ENCODE measurements around the gene RPL36.
"Not testable (repeated sequence)": the region's sequence is repeated elsewhere in the genome, so short reads cannot be mapped to it uniquely, and the experiment has no call there.

The RPL36 gene

DNA sequence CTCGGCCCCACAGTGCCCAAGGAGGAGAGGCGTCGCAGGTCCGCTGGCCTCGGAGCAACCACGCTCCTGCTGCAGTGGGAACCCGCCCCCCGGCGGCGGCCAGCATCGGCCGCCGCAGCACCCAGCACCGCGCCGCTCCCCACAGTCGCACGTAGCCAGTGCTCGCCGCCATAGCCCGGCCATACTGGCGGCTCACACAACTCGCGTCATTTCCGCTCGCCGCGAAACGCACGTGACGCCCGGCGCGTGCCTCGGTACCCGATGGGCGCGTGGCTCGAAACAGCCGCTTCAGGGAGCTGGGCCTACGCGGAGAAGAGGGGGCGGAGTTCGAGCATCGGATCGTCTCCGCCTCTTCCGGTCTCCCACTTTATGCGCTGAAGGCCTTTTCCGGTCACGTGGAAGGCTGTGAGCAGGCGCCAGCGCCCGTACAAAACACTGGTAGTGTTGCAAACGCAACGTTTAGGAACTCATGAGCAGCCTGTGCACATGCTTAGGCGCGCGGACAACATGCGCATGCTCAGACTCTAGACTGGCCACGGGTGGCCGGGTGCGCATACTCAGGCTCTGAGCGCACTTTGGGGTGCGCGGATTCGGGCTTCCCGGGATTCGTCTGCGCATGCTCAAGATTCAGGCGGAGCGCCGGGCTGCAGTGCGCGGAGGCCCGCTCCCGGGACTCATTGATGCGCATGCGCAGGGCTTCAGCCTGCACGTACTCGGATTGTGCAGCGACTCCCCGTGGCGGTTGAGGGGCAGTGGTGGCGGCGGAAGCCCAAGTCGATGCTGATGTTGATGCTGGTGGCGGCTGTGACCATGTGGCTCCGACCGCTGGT, 30.1 kb downstream of the RPL36 start, which contains the start of the genes CATSPERD and LONP1:
CATSPERD (plus strand) TSS at position 677 of the 830 bp plus-strand sequence; CDS start at position 778, 101 bp downstream.
LONP1 (minus strand) TSS at position 186 of the 830 bp plus-strand sequence; CDS start at position 172, 14 bp downstream.
- Histone ChIP-seq H3F3A (ENCODE audit: insufficient read depth) (no peaks in the 10 kb centered on the region), H3K9ac (ENCODE audit: low read length) (peak within 1 kb of the TSS; percentile 87), H2AFZ (ENCODE audit: low read depth, low read length, severe bottlenecking) (peak within 1 kb of the TSS; percentile 68), H3K9me2 (replicated peaks; ENCODE audit: insufficient read depth, low read length) (no peaks in the 10 kb centered on the region), H3K27me3 (ENCODE audit: low read length) (no peaks in the 10 kb centered on the region), H3K9me3 (ENCODE audit: insufficient read depth, low read length) (no peaks in the 10 kb centered on the region), H4K20me1 (ENCODE audit: low read depth, low read length) (peaks cover 12% of the 10 kb centered on the region), H3K36me3 (ENCODE audit: low read length) (peaks cover 6% of the 10 kb centered on the region; the same call in 1 of the 2 replicates), H3K79me2 (ENCODE audit: insufficient read depth, low read length) (peaks cover 44% of the 10 kb centered on the region), H3K4me3 (ENCODE audit: insufficient read depth, low read length, poor library complexity, severe bottlenecking) (peak within 1 kb of the TSS; percentile 81), H3K4me2 (ENCODE audit: low read depth, low read length, poor library complexity, severe bottlenecking) (peak within 1 kb of the TSS; percentile 85), H3K27ac (ENCODE audit: low read depth, low read length) (peak within 1 kb of the TSS; percentile 84)
- TF ChIP-seq EZH2phosphoT487 (conservative IDR thresholded peaks at IDR 0.05; ENCODE audit: low read length): no peak
- TF ChIP-seq, protein P1, sequence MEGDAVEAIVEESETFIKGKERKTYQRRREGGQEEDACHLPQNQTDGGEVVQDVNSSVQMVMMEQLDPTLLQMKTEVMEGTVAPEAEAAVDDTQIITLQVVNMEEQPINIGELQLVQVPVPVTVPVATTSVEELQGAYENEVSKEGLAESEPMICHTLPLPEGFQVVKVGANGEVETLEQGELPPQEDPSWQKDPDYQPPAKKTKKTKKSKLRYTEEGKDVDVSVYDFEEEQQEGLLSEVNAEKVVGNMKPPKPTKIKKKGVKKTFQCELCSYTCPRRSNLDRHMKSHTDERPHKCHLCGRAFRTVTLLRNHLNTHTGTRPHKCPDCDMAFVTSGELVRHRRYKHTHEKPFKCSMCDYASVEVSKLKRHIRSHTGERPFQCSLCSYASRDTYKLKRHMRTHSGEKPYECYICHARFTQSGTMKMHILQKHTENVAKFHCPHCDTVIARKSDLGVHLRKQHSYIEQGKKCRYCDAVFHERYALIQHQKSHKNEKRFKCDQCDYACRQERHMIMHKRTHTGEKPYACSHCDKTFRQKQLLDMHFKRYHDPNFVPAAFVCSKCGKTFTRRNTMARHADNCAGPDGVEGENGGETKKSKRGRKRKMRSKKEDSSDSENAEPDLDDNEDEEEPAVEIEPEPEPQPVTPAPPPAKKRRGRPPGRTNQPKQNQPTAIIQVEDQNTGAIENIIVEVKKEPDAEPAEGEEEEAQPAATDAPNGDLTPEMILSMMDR (IDR thresholded peaks at IDR 0.05; ENCODE audit: insufficient read depth, low read length, poor library complexity, severe bottlenecking): peak; percentile 63

DNA sequence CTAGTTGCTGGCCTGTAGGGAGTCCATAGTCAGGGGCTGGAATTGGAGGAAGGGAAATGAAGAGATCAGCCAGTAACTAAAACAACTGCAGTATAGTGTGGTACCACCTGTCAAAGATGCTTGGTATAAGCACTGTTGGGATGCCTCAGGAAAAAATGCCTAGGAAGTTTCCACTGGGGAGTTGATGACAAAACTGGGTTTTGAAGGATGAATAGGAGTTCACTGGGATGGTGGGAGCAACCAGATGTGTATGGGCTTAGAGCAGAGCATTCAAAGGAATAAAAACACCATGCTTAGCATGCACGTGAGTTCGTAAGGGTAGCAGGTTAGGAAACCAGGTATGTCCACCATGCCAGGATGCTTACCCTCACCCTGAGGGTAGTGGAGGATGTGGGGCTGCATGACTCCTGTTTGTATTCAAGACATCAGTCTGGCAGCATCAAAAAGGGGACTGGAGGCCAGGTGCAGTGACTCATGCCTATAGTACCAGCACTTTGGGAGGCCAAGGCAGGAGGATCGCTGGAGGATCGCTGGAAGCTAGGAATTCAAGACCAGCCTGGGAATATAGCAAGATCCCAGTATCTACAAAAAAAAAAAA, 37.5 kb downstream of the RPL36 start:
- no peaks in the 10 kb centered on the region for H3K27me3 ChIP-seq (ENCODE audit: low read length)
- H3F3A ChIP-seq (ENCODE audit: insufficient read depth): no peaks in the 10 kb centered on the region
- no peak overlapping the region for H3K4me3 ChIP-seq (ENCODE audit: insufficient read depth, low read length, poor library complexity, severe bottlenecking)
- H3K27ac ChIP-seq (ENCODE audit: low read depth, low read length): no peak overlapping the region
- no peak for TF ChIP-seq EZH2phosphoT487 (conservative IDR thresholded peaks at IDR 0.05; ENCODE audit: low read length)
- TF ChIP-seq, protein P1 (IDR thresholded peaks at IDR 0.05; ENCODE audit: insufficient read depth, low read length, poor library complexity, severe bottlenecking): no peak
- H3K9me3 ChIP-seq (ENCODE audit: insufficient read depth, low read length): no peaks in the 10 kb centered on the region
- H3K9me2 ChIP-seq (replicated peaks; ENCODE audit: insufficient read depth, low read length): no peaks in the 10 kb centered on the region
- H3K36me3 ChIP-seq (ENCODE audit: low read length): no peaks in the 10 kb centered on the region
- H3K9ac ChIP-seq (ENCODE audit: low read length): no peak overlapping the region
- H4K20me1 ChIP-seq (ENCODE audit: low read depth, low read length): no peaks in the 10 kb centered on the region
- no peaks in the 10 kb centered on the region for H3K79me2 ChIP-seq (ENCODE audit: insufficient read depth, low read length)
- H2AFZ ChIP-seq (ENCODE audit: low read depth, low read length, severe bottlenecking): no peak overlapping the region
- H3K4me2 ChIP-seq (ENCODE audit: low read depth, low read length, poor library complexity, severe bottlenecking): no peak overlapping the region

DNA sequence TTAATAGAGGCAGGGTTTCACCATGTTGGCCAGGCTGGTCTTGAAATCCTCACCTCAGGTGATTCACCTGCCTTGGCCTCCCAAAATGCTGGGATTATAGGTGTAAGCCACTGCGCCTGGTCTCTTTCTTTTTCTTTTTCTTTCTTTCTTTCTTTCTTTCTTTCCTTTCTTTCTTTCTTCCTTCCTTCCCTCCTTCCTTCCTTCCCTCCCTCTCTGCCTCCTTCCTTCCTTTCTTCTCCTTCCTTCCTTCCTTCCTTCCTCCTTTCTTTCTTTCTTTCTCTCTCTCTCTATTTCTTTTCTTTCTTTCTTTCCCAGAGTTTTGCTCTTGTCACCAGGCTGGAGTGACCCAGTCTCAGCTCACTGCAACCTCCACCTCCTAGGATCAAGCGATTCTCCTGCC, 43.1 kb downstream of the RPL36 start:
- not testable (repeated sequence) for H4K20me1 ChIP-seq (ENCODE audit: low read depth, low read length); H2AFZ ChIP-seq (ENCODE audit: low read depth, low read length, severe bottlenecking); H3K9me2 ChIP-seq (replicated peaks; ENCODE audit: insufficient read depth, low read length); H3K27ac ChIP-seq (ENCODE audit: low read depth, low read length); H3K9me3 ChIP-seq (ENCODE audit: insufficient read depth, low read length); H3K4me2 ChIP-seq (ENCODE audit: low read depth, low read length, poor library complexity, severe bottlenecking); H3K4me3 ChIP-seq (ENCODE audit: insufficient read depth, low read length, poor library complexity, severe bottlenecking); H3K79me2 ChIP-seq (ENCODE audit: insufficient read depth, low read length); H3K9ac ChIP-seq (ENCODE audit: low read length); H3K27me3 ChIP-seq (ENCODE audit: low read length); H3F3A ChIP-seq (ENCODE audit: insufficient read depth); H3K36me3 ChIP-seq (ENCODE audit: low read length)

DNA sequence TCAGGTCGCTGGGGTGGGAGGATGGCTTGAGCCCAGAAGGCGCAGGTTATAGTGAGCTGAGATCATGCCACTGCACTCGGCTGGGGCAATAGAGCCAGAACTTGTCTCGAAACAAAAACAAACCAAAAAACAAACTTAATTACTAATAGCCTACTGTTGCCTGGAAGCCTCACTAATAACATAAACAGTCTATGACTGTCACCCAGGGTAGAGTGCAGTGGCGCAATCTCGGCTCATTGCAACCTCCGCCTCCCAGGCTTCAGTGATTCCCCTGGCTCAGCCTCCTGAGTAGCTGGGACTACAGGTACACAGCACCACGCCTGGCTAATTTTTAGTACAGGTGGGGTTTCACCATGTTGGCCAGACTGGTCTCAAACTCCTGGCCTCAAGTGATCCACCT, 48.3 kb downstream of the RPL36 start:
- Histone ChIP-seq H4K20me1 (ENCODE audit: low read depth, low read length) (no peaks in the 10 kb centered on the region), H3K4me3 (ENCODE audit: insufficient read depth, low read length, poor library complexity, severe bottlenecking) (no peak overlapping the region), H3K4me2 (ENCODE audit: low read depth, low read length, poor library complexity, severe bottlenecking) (no peak overlapping the region), H3F3A (ENCODE audit: insufficient read depth) (no peaks in the 10 kb centered on the region), H3K36me3 (ENCODE audit: low read length) (no peaks in the 10 kb centered on the region), H3K9me2 (replicated peaks; ENCODE audit: insufficient read depth, low read length) (no peaks in the 10 kb centered on the region), H2AFZ (ENCODE audit: low read depth, low read length, severe bottlenecking) (no peak overlapping the region), H3K9me3 (ENCODE audit: insufficient read depth, low read length) (no peaks in the 10 kb centered on the region), H3K9ac (ENCODE audit: low read length) (no peak overlapping the region), H3K27ac (ENCODE audit: low read depth, low read length) (no peak overlapping the region), H3K79me2 (ENCODE audit: insufficient read depth, low read length) (no peaks in the 10 kb centered on the region), H3K27me3 (ENCODE audit: low read length) (no peaks in the 10 kb centered on the region)
- TF ChIP-seq, protein P1 (IDR thresholded peaks at IDR 0.05; ENCODE audit: insufficient read depth, low read length, poor library complexity, severe bottlenecking): no peak
- no peak for TF ChIP-seq EZH2phosphoT487 (conservative IDR thresholded peaks at IDR 0.05; ENCODE audit: low read length)
